Stimulated activated naive CD8-positive, alpha-beta T cell treated with anti-CD3 and anti-CD28 coated beads, Interleukin-15, amount 100 ng/mL, for 72 hours (primary cell): Measurements from ENCODE around the gene CHD8.
"Not testable (repeated sequence)": the region's sequence is repeated elsewhere in the genome, so short reads cannot be mapped to it uniquely, and the experiment has no call there.

Experiments
- ATAC-seq: fragments of 150-1000 bp; cut with Tn5 transposase; 2 replicates; pipeline ENCODE4 v1.10.0; 2021; ENCODE audit warnings: mild to moderate bottlenecking, moderate library complexity
- DNase-seq, 2 donors: peaks; one replicate each; pipeline ENCODE4 v3.0.0; 2021 to 2022
- H3K27ac Mint-ChIP-seq, 2 donors: one replicate each; pipeline ENCODE4 v1.8.0; 2022; ENCODE audit warnings: mild to moderate bottlenecking in 2 of 2, mixed read lengths in 2 of 2, moderate library complexity in 2 of 2
- H3K27me3 Mint-ChIP-seq: one replicate; pipeline ENCODE4 v1.8.0; 2022; ENCODE audit warnings: mixed read lengths
- H3K4me1 Mint-ChIP-seq: one replicate; pipeline ENCODE4 v1.8.0; 2022; ENCODE audit warnings: mild to moderate bottlenecking, mixed read lengths
- H3K4me3 Mint-ChIP-seq, 2 donors: one replicate each; pipeline ENCODE4 v1.8.0; 2022; ENCODE audit warnings: mild to moderate bottlenecking in 2 of 2, mixed read lengths in 2 of 2, moderate library complexity in 1 of 2
- H3K9me3 Mint-ChIP-seq, 2 donors: one replicate each; pipeline ENCODE4 v1.8.0; 2022; ENCODE audit warnings: mixed read lengths in 2 of 2

Gene CHD8

GRCh38 chr14:21454843-21455544, 929 bp downstream of the CHD8 start:
- ATAC-seq: no peak
- Mint-ChIP-seq H3K27ac (peak overlapping the region; percentile 95 to 96), H3K4me1 (peaks cover 60% of the 10 kb centered on the region), H3K27me3 (no peaks in the 10 kb centered on the region), H3K4me3 (peak overlapping the region; percentile 93 to 97), H3K9me3 (no peaks in the 10 kb centered on the region)
- no peak for DNase-seq

DNA sequence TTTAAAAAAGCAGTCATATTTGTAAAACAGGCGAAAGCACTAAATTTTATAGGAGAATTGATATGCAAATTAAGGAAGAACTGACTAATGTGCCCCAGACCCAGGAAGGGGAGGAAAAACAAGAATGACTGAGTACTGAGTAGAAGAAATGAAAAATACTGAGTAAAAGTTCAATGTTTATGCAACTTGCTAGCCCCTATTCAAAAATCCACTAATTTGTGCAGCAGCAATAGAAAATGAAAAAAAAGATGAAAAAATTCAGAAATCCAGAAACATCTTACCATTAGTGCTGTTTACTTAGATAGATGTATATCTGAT, 6.1 kb downstream of the CHD8 start:
- H3K27ac Mint-ChIP-seq: peak overlapping the region in 1 of 2 donors; percentile 81
- H3K4me3 Mint-ChIP-seq: peak overlapping the region; percentile 37 to 64
- DNase-seq (no peak), ATAC-seq (no peak)
- peaks cover 77% of the 10 kb centered on the region for H3K4me1 Mint-ChIP-seq
- H3K9me3 Mint-ChIP-seq: no peaks in the 10 kb centered on the region
- no peaks in the 10 kb centered on the region for H3K27me3 Mint-ChIP-seq

DNA sequence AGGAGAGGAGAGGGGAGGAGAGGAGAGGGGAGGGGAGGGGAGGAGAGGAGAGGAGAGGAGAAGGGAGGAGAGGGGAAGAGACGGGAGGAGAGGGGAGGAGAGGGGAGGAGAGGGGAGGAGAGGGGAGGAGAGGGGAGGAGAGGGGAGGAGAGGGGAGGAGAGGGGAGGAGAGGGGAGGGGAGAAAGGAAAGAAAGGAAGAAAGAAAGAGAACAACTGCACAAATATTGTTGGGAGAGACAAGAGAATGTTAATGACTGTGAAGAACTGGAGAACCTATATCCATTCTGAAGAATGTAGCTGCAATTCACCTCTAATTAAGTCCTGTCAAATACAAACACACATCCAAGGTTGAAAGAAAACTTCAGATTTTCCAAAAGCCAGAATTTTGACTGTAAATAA, 13.3 kb downstream of the CHD8 start:
- not testable (repeated sequence) for DNase-seq, H3K9me3 Mint-ChIP-seq, H3K27me3 Mint-ChIP-seq, H3K4me3 Mint-ChIP-seq, H3K27ac Mint-ChIP-seq, ATAC-seq
- H3K4me1 Mint-ChIP-seq: peaks cover 39% of the 10 kb centered on the region

- H3K27ac Mint-ChIP-seq: peak overlapping the region in 1 of 2 donors; percentile 56
- H3K27me3 Mint-ChIP-seq: no peaks in the 10 kb centered on the region
- no peak for ATAC-seq
- no peaks in the 10 kb centered on the region for H3K9me3 Mint-ChIP-seq
- peaks cover 38% of the 10 kb centered on the region for H3K4me1 Mint-ChIP-seq
- DNase-seq: no peak
- H3K4me3 Mint-ChIP-seq: no peak overlapping the region
Measured at GRCh38 chr14:21440859-21441258, 15.1 kb downstream of the CHD8 start.

DNA sequence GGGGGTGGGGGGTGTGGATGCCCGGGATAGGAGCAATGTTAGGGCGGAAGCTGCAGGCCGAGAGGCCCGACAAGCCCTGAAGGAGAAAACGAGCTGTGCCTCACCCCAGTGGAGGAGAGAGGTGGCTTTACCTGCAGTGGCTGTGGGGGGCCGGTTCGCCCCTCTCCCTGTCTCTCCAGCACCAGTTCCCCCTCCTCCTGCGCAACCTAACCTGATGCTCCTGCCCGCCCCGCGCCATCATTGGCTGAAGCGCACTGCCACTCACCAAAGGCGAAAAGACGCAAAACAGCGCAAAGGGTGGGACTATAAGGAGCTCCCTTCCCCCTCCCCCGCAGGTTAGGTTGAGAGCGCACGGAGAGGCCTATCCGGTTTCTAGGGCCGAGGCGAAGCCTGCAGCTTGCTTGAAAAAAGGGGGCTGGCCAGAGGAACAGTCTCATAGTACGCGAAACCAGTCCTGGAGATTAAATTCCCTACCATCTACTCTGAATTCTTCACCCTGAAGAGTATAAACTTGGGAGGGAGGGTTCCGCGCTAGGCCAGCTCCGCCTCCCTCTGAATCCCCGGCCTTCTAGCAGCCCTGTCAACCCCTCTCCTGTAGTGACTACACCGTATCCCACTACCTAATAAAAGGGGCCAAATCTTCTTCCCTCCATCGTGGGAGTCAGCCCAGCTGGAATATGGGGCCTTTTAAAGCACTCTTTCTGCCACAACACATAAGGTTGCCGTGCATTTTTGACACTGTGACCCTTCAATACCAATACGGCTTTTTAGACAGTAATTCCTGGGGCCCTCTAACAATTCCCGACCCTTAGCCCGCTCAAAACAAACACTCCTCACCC, 18.6 kb downstream of the CHD8 start:
- H3K4me1 Mint-ChIP-seq: peaks cover 59% of the 10 kb centered on the region
- H3K27ac Mint-ChIP-seq: peak overlapping the region; percentile 93 to 98
- H3K9me3 Mint-ChIP-seq: no peaks in the 10 kb centered on the region
- no peaks in the 10 kb centered on the region for H3K27me3 Mint-ChIP-seq
- peak; percentile 97 to 98 for DNase-seq
- ATAC-seq: peak; percentile 100
- H3K4me3 Mint-ChIP-seq: peak overlapping the region; percentile 84 to 87

- Mint-ChIP-seq H3K27me3 (no peaks in the 10 kb centered on the region), H3K9me3 (no peaks in the 10 kb centered on the region), H3K4me3 (peak overlapping the region; percentile 84 to 87), H3K27ac (peak overlapping the region; percentile 93 to 98), H3K4me1 (peaks cover 59% of the 10 kb centered on the region)
- ATAC-seq: no peak
- DNase-seq: no peak
Measured at GRCh38 chr14:21436567-21437062, 19.3 kb downstream of the CHD8 start.

DNA sequence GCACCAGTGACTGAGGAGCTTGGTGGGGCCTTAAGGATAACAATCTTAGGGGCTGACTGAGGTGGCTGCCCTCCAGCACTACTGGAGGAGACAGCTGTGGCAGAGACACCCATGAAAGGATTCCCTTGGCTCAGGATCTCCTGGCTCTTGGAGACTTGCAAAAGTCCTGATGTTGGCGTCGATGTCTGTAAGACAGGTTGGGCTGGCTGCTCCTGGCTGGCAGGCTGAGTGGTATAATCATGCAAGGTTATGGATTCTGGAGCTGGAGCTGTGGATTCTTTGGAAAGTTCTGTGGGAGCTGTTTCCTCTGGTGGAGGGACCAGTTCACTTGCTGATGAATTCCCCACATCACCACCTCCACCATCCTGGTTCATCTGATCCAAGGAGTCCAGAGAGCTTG, 24.8 kb downstream of the CHD8 start:
- ATAC-seq (no peak), DNase-seq (no peak)
- H3K9me3 Mint-ChIP-seq: no peaks in the 10 kb centered on the region
- H3K27ac Mint-ChIP-seq: no peak overlapping the region
- peaks cover 37% of the 10 kb centered on the region for H3K4me1 Mint-ChIP-seq
- H3K27me3 Mint-ChIP-seq: no peaks in the 10 kb centered on the region
- H3K4me3 Mint-ChIP-seq: no peak overlapping the region

DNA sequence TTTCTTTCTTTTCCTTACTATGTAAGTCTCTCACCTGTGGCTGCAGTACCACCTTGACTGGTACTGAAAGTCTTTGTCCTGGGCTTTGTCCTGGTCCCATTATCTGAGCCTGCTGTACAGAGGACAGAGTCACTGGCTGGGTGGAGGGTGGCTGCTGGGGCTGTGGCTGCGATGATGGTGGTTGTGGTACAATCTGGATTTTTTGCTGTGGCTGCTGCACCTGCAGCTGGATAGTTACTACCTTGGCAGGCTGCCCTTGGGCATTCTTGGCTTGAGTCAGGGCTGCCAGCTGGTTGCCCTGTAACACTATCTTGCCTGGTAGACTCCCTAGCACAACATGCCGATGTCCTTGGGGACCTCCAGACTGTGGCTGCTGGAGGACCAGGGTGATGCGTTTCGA, 27.0 kb downstream of the CHD8 start:
- Mint-ChIP-seq H3K4me1 (peaks cover 18% of the 10 kb centered on the region), H3K4me3 (no peak overlapping the region), H3K27ac (no peak overlapping the region), H3K9me3 (no peaks in the 10 kb centered on the region), H3K27me3 (no peaks in the 10 kb centered on the region)
- DNase-seq (no peak), ATAC-seq (no peak)

- H3K4me1 Mint-ChIP-seq: peaks cover 5% of the 10 kb centered on the region
- H3K27ac Mint-ChIP-seq: no peak overlapping the region
- DNase-seq (no peak), ATAC-seq (no peak)
- H3K9me3 Mint-ChIP-seq: no peaks in the 10 kb centered on the region
- no peaks in the 10 kb centered on the region for H3K27me3 Mint-ChIP-seq
- no peak overlapping the region for H3K4me3 Mint-ChIP-seq
Measured at GRCh38 chr14:21426692-21427091, 29.2 kb downstream of the CHD8 start.

GRCh38 chr14:21419528-21419927, 36.4 kb downstream of the CHD8 start:
- Mint-ChIP-seq H3K27ac (peak overlapping the region; percentile 20 to 54), H3K9me3 (no peaks in the 10 kb centered on the region), H3K4me1 (peaks cover 11% of the 10 kb centered on the region), H3K27me3 (no peaks in the 10 kb centered on the region), H3K4me3 (no peak overlapping the region)
- DNase-seq (no peak), ATAC-seq (no peak)

GRCh38 chr14:21415329-21415728, 40.6 kb downstream of the CHD8 start:
- peaks cover 24% of the 10 kb centered on the region for H3K4me1 Mint-ChIP-seq

GRCh38 chr14:21414137-21414631, 41.7 kb downstream of the CHD8 start:
- peak overlapping the region; percentile 47 to 67 for H3K4me3 Mint-ChIP-seq
- H3K4me1 Mint-ChIP-seq: peaks cover 24% of the 10 kb centered on the region
- no peaks in the 10 kb centered on the region for H3K27me3 Mint-ChIP-seq
- H3K27ac Mint-ChIP-seq: peak overlapping the region; percentile 97 to 98
- peak; percentile 10 to 28 for DNase-seq
- no peaks in the 10 kb centered on the region for H3K9me3 Mint-ChIP-seq
- ATAC-seq: peak; percentile 96

More at GRCh38 chr14:21415329-21415728, 40.6 kb downstream of the CHD8 start:
- no peak for ATAC-seq
- Mint-ChIP-seq H3K27ac (peak overlapping the region in 1 of 2 donors; percentile 52), H3K27me3 (no peaks in the 10 kb centered on the region), H3K4me3 (no peak overlapping the region), H3K9me3 (no peaks in the 10 kb centered on the region)
- DNase-seq: no peak

GRCh38 chr14:21408147-21408546, 47.8 kb downstream of the CHD8 start:
- Mint-ChIP-seq H3K27me3 (no peaks in the 10 kb centered on the region), H3K9me3 (no peaks in the 10 kb centered on the region), H3K4me3 (no peak overlapping the region), H3K4me1 (no peaks in the 10 kb centered on the region), H3K27ac (peak overlapping the region in 1 of 2 donors; percentile 53)
- ATAC-seq (no peak), DNase-seq (no peak)

DNA sequence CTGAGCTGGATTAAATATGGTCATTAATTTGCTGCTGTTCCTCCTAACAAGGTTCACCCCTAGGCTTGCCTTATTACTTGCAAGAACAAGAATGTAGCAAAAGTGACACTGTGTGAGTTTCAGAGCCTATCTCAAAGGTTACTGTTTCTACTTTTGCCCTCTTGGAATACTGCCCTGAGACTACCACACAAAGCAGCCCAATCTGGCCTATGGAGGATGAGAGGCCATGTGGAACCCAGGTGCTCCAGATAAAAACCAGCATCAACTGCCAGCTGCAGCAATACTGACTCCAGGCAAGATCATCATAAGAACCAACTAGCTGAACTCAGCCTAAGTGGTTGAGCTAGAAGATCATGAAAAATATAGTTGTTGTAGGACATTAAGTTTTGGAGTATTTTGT, 49.7 kb downstream of the CHD8 start:
- Mint-ChIP-seq H3K9me3 (no peaks in the 10 kb centered on the region), H3K27ac (no peak overlapping the region), H3K4me1 (no peaks in the 10 kb centered on the region), H3K27me3 (no peaks in the 10 kb centered on the region), H3K4me3 (no peak overlapping the region)
- DNase-seq (no peak), ATAC-seq (no peak)

DNA sequence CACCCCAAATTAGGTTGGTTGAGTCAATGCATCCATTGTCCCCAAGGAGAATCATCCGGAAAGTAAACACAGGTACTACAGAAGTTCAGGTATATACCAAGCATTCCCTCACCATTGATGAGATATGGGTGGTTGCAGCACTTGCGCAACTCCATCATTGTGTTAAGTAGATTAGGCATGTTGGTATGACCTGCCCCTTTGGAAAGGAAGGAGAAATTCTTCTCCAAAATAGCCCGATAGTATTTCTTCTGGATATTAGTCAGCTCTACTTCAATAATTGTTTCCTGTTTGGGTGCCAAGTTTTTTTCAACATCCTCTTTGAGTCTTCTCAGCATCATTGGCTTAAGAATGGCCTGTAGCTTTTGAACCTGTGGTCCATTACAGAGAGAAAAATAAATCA, 50.8 kb downstream of the CHD8 start:
- Mint-ChIP-seq H3K9me3 (no peaks in the 10 kb centered on the region), H3K4me3 (no peak overlapping the region), H3K4me1 (no peaks in the 10 kb centered on the region), H3K27ac (no peak overlapping the region), H3K27me3 (no peaks in the 10 kb centered on the region)
- DNase-seq (no peak), ATAC-seq (no peak)

DNA sequence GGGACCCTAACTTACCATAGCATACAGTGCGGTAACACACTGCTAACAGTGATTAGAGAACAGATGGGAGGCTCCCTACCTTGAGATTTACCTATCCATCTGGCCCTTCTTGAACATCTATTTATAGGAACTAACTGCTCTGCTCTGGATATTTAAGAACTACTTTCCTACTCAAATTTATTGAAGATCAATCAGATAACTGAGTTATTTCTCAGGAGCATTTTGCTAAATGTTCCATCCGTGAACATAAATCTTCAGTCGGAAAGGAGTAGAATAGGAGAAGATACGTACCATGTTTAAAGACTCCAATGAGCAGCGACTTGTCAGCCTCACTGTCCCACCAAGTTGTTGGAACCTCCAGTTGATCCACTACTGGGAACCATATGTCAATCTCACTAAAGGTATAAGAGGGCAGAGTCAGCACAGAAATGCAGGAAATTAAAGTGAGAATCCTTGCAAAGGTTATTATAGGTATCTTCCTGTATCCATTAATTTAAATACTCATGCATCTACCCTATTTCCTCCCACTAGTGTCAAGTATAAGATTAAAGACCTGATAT, 56.5 kb downstream of the CHD8 start:
- DNase-seq (no peak), ATAC-seq (no peak)
- no peaks in the 10 kb centered on the region for H3K9me3 Mint-ChIP-seq
- H3K4me1 Mint-ChIP-seq: no peaks in the 10 kb centered on the region
- H3K27ac Mint-ChIP-seq: no peak overlapping the region
- H3K4me3 Mint-ChIP-seq: no peak overlapping the region
- H3K27me3 Mint-ChIP-seq: no peaks in the 10 kb centered on the region
